Measurements from ENCODE around the gene TNKS2.
A peak's percentile ranks its signal among the peaks of the same experiment; 100 is the strongest.
"Not testable (repeated sequence)": the region's sequence is repeated elsewhere in the genome, so short reads cannot be mapped to it uniquely, and the experiment has no call there.

The TNKS2 gene

DNA sequence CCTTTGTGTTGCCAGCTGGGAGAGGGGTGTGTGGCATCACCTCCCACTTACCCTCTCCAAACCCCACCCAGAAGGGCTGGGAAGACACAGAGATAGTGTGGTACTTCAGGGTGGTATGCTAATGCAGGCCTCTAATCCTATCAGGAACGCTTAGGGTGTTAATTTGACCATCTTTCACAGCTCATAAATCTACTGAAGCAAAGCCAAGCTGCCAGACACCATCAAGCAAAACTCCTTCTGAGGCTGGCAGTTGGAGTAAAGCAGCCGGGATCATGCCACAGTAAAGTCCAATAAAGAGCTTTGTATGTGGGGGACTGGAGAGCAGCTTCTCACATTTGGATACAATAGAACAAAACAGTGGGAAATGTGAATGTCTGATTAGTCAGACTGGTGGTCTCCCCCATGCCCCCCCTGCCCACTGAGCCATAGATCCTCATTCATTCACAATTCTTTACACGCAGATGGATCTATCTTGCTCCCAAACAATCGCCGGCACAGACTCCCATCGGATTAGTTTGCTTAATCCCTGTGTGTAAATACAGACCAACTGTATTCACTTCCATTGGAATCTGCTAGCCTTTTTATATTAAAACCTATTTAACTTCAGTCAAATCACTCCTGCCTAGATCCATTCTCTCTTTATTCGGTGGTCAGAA is 81.4 kb downstream of the TNKS2 start:
- DNase-seq: no peak

DNA sequence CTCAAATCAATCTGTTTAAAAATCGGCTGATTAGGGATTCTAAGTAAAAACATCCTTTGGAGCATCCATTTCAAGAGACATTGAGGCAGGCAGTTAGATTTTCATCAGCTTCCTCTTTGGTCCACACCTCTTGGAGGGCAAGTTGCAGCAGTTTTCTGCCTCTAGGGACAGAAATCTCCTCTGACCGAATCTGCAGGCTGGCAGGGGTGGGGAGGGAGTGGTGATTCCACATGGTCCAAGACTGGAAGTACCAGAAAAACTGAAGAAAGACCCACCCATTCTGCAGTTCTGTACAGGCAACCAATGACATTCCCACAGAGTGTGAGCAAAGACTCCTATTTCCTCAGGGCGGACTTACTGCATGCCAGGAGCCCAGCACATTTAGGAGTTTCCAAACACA is 82.1 kb downstream of the TNKS2 start:
- DNase-seq: no peak

DNA sequence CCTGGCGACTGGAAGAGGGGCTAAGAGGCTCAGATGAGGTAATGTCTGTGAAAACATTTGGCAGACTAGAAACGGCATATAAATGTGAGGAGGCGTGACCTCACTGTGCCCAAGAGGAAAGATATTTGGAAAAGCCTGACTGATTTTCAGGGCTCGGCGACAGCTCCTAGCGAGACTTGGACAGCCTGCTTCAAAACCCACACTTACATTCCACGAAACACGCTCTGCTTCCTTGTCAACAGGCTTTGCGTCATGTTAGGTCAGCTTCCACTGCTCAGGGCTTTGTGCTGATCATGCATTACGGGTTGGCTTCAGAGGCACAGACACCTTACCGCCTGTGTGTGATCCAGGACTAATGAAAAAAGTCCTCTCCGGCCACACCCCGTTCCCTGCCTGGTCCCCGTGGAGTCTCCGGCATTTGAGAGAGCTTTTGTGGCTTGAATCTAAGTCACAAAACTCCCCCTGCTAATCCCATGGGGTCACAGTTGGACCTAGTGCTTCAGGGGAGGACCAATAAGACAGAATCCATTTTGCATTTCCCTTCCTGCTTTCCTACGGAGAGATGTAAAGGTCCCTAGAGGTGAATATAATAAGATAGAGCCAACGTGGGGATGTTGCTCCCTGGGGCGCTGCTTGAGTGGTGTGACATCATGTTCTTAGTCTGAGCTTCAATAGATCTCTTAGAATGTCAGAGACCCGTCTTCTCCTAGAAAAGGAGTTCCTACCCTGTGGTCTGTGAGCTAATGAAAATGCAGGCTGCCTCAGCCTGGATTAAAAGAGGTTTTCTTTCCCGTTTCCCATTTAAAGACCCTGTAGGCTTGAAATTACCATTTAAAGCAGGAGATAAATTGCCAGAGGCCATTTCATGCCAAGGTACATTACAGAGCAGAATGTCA is 85.6 kb downstream of the TNKS2 start:
- no peak for DNase-seq

DNA sequence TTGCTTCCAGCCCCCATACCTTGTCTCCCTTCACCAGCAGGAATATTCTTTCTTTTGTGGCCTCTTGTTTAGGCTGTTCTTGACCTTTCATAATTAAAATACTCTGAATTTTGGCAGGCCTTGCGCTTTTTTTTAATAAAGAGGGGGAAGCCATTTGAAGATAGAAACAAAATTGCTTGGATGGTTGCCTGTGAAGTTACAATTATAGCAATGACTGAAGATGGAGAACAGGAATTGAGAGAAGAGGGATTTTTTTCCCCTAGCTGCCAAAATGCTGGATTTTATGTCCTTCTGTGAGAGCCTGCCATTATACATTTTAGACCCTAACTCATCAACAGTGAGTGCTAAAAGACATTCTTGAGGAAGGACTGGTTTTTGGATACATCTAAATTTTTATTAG is 86.3 kb downstream of the TNKS2 start:
- no peak for DNase-seq

DNA sequence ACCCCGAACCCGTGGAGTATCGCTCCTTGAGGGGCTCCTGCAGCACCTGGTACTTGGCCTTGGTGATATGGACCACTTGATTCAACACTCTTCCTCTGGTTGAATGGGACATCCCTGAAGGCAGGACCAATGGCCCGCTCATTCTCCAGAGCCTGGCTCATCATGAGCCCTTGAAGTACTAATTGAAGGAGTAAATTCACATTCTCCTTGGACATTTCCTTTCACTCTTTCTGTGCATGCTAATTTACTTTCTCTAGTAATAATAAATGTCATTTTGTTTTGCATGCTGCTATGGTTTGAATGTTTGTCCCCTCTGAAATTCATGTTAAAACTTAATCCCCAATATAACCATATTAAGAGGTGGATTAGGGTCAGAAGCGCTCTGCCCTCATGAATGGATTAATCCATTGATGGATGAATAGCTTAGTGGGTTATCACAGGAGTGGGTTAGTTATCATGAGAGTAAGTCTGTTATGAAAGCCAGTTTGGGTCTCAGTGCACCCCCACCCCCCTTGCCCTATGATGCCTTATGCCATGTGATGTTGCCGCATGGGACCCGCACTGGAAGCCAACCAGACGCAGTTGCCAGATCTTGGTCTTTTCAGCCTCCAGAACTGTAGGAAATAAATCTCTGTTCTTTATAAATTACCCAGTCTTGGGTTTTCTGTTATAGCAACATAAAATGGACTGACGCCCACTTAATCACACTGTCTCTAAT is 87.3 kb downstream of the TNKS2 start:
- DNase-seq: no peak

DNA sequence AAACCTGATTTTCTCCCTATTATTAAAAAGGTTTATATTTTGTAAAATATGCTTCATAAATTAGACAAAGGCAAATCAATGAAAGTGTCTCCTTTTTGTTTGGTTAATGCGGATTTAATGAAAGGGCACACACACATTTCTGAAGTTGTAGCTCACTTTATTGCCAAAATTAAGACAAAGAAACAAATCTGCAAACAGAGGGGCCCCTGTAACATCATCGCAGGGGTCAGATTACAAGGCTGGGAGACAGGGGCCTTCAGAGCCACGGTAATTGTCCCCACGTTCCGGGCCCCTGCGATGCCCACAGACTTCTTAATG is 88.7 kb downstream of the TNKS2 start:
- DNase-seq: no peak

DNA sequence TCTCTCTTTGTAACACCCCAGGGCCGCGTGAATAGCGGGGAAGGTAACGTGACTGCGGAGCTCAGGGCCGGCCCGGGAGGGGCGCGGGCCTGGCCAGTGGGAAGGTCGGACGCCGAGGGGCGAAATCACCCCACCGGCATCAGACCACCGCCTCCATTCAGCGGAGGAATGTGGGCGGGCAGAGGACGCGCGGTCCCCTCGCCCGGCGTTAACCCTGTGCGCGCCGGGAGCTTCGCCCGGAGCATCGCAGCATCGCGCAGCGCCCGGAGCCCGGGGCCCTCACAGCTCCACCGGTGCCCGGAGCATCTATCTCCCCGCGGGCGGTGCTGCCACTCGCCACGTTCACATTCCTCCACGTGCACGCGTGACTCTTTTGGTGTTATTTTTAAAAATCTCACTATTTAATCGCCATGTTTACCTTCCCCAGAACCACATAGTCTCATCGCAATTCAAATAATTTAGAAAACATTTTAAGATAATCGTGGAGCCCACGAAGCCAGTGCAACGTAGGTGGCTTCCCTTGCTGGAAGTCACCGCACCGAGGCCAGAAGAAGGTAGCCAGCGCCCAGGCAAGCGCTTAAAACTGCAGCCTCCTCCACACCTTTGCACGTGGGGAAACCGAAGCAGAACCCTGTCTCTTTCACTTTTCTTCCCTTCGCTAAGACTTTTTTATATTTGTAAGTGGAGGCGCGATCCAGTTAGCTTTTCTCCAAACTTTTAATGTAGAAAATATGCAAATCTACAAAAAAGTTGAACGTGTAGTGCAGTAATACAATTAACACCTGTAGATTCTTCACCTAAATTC is 89.2 kb downstream of the TNKS2 start:
- DNase-seq: no peak

DNA sequence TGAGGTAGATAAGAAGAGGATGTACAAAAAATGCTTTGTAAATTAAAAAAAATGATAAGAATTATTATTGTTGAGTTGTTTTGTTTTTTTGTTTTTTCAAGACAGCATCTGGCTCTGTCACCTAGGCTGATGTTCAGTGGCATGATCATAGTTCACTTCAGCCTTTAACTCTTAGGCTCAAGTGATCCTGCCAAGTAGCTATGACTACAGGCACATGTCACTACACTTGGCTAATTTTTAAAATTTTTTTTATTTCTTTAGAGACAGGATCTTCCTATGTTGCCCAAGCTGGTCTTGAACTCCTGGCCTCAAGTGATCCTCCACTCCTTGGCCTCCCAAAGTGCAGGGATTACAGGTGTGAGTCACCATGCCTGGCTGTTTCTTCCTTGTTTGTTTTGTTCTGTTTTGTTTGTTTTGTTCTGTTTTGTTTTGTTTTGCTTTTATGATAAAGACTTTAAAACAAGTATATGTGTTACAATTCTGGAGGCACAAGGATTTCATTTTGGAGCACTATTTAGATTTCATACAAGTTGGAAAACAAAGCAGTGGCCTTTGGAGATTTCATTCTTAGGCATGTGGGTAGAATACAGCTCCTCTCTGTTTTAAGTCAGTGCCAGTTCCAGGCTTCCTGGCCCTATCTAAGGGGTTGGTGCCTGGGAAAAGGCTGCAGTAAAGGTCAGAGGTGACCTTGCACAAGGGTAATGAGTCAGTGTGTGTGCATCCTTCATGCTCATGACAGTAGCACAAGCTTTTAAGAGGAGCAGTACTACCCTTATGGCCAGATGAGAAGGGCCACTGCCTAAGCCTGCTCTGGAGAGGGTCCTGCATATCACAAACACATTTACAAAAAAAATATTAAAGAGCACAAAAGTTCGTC is 93.1 kb downstream of the TNKS2 start:
- no peak for DNase-seq

DNA sequence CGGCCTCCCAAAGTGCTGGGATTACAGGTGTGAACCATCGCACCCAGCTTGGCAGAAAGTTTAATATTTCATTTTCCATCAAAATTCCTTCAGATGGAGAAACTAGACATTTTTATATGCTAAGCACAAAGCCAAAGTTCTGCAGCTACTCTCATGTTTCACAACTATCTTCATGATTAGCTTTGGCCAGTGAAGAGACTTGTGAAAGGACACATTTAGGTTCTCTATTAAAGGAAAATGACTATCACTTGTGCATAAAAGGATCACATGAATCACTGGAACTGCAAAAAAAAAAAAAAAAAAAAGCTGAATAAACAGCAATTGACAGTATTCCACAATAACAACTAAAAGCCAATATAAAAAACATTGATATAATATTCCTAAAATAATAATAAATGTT is 94.8 kb downstream of the TNKS2 start:
- no peak for DNase-seq

DNA sequence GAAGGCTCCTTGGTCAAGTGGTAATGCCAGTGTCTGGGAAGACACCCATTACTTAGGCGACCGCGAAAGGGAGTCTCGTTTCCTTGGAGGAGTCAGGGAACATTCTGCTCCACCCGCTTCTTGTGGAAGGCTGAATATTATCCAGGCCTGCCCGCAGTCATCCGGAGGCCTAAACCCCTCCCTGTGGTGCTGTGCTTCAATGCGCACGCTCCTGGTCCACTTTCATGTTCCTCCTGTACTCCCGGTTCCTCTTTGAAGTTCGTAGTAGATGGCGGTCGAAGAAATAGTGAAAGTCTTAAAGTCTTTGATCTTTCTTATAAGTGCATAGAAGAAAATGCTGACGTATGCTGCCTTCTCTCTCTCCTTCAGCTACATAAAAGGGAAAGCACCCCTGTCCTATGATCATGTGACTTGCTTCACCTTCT is 96.0 kb downstream of the TNKS2 start:
- not testable (repeated sequence) for DNase-seq

DNA sequence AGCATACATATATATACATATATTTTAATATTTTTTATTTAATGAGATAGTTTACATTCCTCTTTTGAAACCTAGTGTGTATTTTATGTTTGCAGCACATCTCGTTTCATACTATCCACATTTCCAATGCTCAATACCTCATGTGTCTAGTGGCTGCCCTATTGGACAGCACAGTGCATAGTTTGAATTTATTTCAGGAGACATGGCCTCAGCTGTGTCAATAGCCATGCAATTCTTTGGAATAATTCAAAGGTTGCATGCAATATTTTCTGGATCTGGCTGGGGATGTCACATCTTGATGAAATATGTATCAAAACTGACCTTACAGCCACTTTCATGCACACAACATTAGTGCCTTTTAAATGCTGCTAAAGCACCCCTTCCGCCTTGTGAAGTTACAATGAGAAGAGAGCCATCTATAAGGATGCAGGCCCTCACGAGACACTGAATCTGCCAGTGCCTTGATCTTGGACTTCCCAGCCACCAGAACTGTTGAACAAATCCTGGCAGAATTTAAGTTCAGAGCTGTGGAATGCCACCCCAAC is 98.1 kb downstream of the TNKS2 start:
- no peak for DNase-seq

DNA sequence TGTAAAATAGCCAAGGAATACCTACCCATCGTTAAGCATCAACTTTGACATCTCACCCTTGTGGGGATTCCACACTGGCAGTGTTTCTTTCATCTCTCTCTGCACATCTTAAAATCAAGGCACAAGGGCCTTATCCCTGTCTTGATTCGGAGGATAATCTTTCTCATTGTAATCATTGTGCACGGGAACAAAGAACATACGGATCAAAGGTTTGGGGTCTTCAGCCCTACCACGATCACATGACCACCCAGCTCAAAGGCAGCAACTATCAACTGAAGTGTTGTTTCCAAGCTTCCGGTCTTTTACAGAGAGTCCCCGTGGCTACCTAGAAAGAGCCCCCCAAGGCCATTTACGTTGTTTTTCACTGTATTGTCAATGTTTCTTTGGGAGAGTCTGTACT is 99.2 kb downstream of the TNKS2 start:
- DNase-seq: no peak

DNA sequence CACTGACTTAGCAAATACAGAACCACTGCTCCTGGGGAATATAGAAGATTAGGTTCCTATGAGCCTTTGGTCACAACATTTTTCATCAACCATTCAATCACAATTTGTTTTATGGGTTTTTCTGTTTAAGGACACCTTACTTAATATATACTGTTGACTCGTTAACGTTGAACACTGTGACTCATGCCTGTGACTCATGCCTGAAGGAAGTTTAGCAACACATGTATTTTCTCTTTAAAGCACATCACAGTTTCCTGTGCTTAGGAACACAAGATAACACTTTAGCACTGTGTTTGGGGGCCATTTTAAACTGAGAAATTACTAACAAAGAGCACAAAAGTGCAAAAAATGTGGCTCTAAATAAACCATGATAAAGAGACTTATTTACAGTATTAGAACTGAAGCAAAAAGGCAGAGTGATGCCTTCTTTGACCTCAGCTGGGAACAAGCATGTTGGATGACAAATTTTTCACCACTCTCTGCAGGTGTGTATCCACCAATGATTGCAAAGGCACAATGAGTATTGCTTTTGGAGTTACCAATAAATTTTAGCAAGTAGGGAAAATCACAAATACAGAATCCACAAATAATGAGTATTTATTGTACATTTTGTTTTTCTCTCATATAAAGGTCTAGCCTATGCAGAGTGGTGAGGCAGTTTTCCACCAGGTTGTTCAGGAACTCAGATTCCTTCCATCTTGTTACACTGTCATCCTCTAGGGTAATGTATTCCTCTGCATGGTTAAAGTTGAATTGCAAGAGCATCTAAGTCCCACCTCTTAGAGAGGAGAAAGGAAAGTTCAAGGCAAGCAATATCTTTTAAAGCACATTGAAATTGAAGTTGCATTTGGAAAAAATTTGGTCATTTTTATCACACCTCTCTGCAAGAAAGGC is 103.8 kb downstream of the TNKS2 start:
- peak; percentile 77 for DNase-seq

DNA sequence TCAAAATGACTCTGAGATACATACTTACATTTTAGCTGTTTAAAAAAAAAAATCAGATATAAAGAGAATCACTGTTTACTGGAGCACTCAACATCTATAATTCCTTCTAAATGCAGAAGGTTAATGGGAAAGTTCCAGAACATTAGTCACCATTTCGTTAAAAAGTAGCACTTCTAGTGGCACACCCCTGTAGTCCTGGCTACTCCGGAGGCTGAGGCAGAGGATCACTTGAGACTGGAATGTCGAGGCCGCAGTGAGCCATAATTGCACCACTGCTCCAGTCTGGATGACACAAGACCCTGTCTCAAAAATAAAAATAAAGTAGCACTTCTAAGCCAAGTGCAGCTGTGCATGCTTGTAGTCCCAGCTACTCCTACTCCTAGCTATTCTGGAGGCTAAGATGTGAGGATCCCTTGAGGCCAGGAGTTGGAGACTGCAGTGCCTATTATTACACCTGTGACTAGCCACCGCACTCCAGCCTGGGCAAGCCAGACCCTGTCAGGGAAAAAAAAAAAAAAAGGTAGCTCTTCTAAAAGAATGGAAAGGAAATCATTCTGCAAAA is 108.9 kb downstream of the TNKS2 start:
- DNase-seq: no peak

DNA sequence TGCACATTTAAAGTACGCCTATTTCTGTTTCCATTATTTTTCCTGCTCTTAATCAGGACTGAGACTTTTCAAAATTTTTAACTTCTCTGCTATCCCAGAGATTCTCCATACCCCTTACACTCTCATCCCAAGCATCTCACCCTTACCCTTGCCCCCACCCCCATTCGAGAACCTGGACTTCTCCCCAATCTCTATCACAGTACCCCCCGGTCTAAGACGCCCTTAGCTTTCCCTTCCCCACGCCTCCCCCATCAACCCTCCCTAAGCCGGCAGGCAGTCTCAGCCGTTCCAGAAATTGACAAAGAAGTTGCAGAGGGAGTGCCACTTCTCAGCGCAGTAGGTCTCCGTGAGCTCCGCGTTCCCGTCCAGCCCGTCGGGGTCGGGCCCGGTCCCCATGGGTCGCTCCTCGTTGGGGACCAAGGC is 109.7 kb downstream of the TNKS2 start:
- DNase-seq: no peak

DNA sequence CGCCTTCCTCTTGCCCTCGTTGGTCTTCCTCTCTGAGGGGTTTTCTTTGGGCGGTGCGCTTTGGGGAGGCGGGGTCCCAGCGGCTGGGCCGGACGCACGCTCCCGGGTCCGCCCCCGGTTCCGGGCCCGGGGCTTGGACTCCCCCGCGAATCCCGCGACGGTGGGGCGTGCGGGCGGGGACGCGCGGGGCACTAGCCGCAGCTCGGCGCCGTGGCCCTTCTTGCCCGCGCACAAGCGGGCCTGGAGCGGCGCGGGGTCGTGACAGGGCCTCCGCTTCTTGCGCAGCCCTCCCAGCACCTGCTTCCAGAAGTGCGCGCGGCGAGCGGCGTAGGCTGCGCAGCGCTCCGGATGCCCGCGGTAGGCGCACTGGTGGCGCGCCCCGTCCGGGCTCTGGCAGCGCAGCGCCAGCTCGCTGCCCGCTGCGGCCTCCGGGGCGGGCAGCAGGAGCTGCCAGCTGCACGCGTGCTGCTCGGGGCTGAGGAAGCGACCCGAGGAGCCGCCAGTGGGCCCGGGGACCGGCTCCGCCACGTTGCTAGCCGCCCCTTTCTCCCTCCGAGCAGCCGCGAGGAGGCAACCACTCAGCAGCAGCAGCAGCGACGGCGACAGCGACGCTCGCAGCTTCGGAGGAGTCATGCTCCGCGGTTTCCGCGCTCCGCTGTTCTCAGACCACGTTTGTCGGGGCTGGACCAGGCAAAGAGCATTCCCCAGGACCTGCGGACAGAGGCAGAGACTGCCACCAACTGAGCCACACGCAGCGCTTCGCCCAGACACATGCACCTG is 110.3 kb downstream of the TNKS2 start:
- DNase-seq: no peak

DNA sequence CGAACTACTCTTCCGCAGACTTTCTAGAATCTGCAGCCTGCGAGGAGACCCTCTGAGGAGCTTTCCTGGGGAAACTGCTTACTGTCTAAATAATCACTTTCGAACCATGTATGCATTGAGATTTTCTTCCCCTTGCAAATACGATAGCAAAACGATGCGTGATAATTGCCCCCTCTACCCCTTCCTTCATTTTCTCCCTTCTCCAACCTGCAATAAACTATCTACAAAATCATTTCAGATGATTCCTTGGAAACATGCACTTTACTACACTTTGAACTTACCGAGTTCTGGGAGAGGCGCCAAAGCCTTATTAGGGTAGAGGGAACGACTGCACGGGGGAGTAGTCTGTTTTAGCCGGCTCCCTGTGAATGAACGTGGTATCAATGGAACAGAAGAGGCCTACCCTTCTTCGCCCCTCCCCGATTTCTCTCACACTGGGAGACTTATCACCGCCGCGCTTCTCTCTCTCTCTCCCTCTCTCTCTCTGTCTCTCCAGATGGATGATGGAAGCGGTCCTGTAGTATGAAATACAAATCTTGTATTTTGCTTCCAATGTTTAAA is 111.0 kb downstream of the TNKS2 start, which contains the start of gene FGFBP3:
Gene FGFBP3, minus strand, starts transcription at position 370 of the 561 bp plus-strand sequence. CDS start 517 bp downstream, outside the sequence.
- no peak for DNase-seq

DNA sequence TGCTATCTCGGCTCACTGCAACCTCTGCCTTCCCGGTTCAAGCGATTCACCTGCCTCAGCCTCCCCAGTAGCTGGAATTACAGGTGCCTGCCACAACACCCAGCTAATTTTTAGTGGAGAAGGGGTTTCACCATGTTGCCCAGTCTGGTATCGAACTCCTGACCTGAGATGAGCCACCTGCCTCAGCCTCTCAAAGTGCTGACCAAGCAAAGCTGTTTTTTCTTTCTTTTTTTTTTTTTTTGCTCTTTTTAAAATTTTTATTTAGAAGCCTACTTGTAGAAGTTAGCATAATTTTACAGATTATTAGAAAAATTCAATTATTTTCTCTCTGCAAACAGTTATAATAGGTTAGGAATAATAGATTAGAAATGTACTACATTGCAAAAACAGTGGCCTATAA is 112.2 kb downstream of the TNKS2 start:
- DNase-seq: no peak

All from amniotic stem cell (primary cell).